ENCODE data around the gene NTN1. TPM values are rescaled to one million over a fixed set of nuclear protein-coding genes. Genes with fewer than 3 reads are reported as not detected.
"Not testable (repeated sequence)": the region's sequence is repeated elsewhere in the genome, so short reads cannot be mapped to it uniquely, and the experiment has no call there.

The NTN1 gene
- under 1 TPM; 0.40 to 0.42 TPM for total RNA-seq

GRCh38 chr17:9021158-9021991 lies at the start of gene NTN1:
NTN1 (plus strand) TSS chr17:9021510; CDS start chr17:9022374, 864 bp downstream.
- CTCF ChIA-PET, result interaction anchor here (1.0 kb wide), 1 partner anchor 18 kb away, joined by 3 read pairs; no protein-coding TSS in a partner anchor
- POLR2A ChIA-PET, result no interaction called here

GRCh38 chr17:8975091-8975725 lies 46.1 kb upstream of the NTN1 start:
- POLR2A ChIA-PET, result no interaction called here

GRCh38 chr17:8976638-8977037 lies 44.7 kb upstream of the NTN1 start:
- ChIA-PET CTCF (no interaction called here), POLR2A (no interaction called here)

More at GRCh38 chr17:8975091-8975725, 46.1 kb upstream of the NTN1 start:
- CTCF ChIA-PET, result no interaction called here

- ChIA-PET POLR2A (no interaction called here), CTCF (interaction anchor here (1.5 kb wide), 1 partner anchor 18 kb away, joined by 3 read pairs; no protein-coding TSS in a partner anchor)
These were observed 41.6 kb upstream of the NTN1 start for GRCh38 chr17:8979715-8980114.

GRCh38 chr17:8981443-8981842 lies 39.9 kb upstream of the NTN1 start:
- POLR2A ChIA-PET, result no interaction called here
- CTCF ChIA-PET, result interaction anchor here (1.1 kb wide), 1 partner anchor 15 kb away, joined by 5 read pairs; the partner anchor contains the start of gene PIK3R5

GRCh38 chr17:8984225-8984624 lies 37.1 kb upstream of the NTN1 start:
- CTCF ChIA-PET, POLR2A ChIA-PET: not testable (repeated sequence)

GRCh38 chr17:8985054-8985701 lies 36.1 kb upstream of the NTN1 start:
- ChIA-PET CTCF (interaction anchor here (0.6 to 1.2 kb wide), 2 partner anchors 90 to 426 kb away, joined by 3 to 4 read pairs; no protein-coding TSS in a partner anchor), POLR2A (no interaction called here)

- ChIA-PET POLR2A (no interaction called here), CTCF (interaction anchor here (1.2 kb wide), 1 partner anchor 92 kb away, joined by 4 read pairs; no protein-coding TSS in a partner anchor)
These were observed 35.0 kb upstream of the NTN1 start for GRCh38 chr17:8986295-8986694.

GRCh38 chr17:8988263-8988935 lies 32.9 kb upstream of the NTN1 start:
- POLR2A ChIA-PET, CTCF ChIA-PET: not testable (repeated sequence)

GRCh38 chr17:8991514-8992285 lies 29.6 kb upstream of the NTN1 start:
- POLR2A ChIA-PET, result no interaction called here
- CTCF ChIA-PET, result interaction anchor here (0.6 to 1.3 kb wide), 2 partner anchors 44 to 530 kb away, joined by 3 to 4 read pairs; no protein-coding TSS in a partner anchor

- ChIA-PET CTCF (interaction anchor here (1.3 kb wide), 1 partner anchor 23 kb away, joined by 7 read pairs; no protein-coding TSS in a partner anchor), POLR2A (no interaction called here)
These were observed 27.0 kb upstream of the NTN1 start for GRCh38 chr17:8994319-8994718.

- ChIA-PET CTCF (interaction anchor here (0.7 to 1.5 kb wide), 4 partner anchors 9 to 101 kb away, joined by 3 to 6 read pairs (median 3); partner anchors contain the start of gene PIK3R5), POLR2A (interaction anchor here (0.5 kb wide), 1 partner anchor 323 kb away, joined by 3 read pairs; no protein-coding TSS in a partner anchor)
These were observed 25.6 kb upstream of the NTN1 start for GRCh38 chr17:8995711-8996110.

GRCh38 chr17:8997994-8998628 lies 23.2 kb upstream of the NTN1 start:
- CTCF ChIA-PET, result interaction anchor here (0.7 to 2.0 kb wide), 20 partner anchors 9 to 614 kb away, joined by 3 to 8 read pairs (median 3); no protein-coding TSS in a partner anchor
- POLR2A ChIA-PET, result no interaction called here

GRCh38 chr17:9001559-9001958 lies 19.8 kb upstream of the NTN1 start:
- ChIA-PET CTCF (no interaction called here), POLR2A (no interaction called here)

- ChIA-PET CTCF (interaction anchor here (1.2 to 1.6 kb wide), 3 partner anchors 25 to 553 kb away, joined by 3 to 4 read pairs (median 4); no protein-coding TSS in a partner anchor), POLR2A (interaction anchor here (0.7 kb wide), 1 partner anchor 215 kb away, joined by 3 read pairs; no protein-coding TSS in a partner anchor)
These were observed 19.1 kb upstream of the NTN1 start for GRCh38 chr17:9002227-9002605.

- ChIA-PET POLR2A (interaction anchor here (0.7 kb wide), 1 partner anchor 214 kb away, joined by 3 read pairs; no protein-coding TSS in a partner anchor), CTCF (interaction anchor here (1.0 to 1.6 kb wide), 5 partner anchors 17 to 552 kb away, joined by 3 to 4 read pairs (median 3); partner anchors contain the start of gene NTN1)
These were observed 18.5 kb upstream of the NTN1 start for GRCh38 chr17:9002606-9003354.
